ENCODE measurements around the gene HYAL1. TPM values are rescaled to one million over a fixed set of nuclear protein-coding genes. Genes with fewer than 3 reads are reported as not detected.

Gene HYAL1
- 10 to 100 TPM in 1 of 4 donors, 1 to 10 TPM in 3; 1.8 to 13.8 (median 3.8) TPM for total RNA-seq

- Histone ChIP-seq H3K9me3 (no peaks in the 10 kb centered on the region), H3K27me3 (no peaks in the 10 kb centered on the region), H3K4me3 (peak within 1 kb of the TSS in 1 of 4 donors; percentile 13), H3K4me1 (peaks cover 12 to 32% (median 30%) of the 10 kb centered on the region in 4 donors), H3K27ac (peak within 1 kb of the TSS; percentile 48 to 73 (median 58)), H3K36me3 (no peaks in the 10 kb centered on the region)
- intact Hi-C loops (cut with DNase I; ENCODE audit: low total_unique reads), result no loop called here
- WGBS, 2 donors (ENCODE audit: low coverage in 1 of 2), result 58 to 70% methylated on average over 2 to 13 of the region's 14 CpGs
- TF ChIP-seq POLR2AphosphoS5 (IDR thresholded peaks at IDR 0.05), result no peak
- TF ChIP-seq, protein P1, sequence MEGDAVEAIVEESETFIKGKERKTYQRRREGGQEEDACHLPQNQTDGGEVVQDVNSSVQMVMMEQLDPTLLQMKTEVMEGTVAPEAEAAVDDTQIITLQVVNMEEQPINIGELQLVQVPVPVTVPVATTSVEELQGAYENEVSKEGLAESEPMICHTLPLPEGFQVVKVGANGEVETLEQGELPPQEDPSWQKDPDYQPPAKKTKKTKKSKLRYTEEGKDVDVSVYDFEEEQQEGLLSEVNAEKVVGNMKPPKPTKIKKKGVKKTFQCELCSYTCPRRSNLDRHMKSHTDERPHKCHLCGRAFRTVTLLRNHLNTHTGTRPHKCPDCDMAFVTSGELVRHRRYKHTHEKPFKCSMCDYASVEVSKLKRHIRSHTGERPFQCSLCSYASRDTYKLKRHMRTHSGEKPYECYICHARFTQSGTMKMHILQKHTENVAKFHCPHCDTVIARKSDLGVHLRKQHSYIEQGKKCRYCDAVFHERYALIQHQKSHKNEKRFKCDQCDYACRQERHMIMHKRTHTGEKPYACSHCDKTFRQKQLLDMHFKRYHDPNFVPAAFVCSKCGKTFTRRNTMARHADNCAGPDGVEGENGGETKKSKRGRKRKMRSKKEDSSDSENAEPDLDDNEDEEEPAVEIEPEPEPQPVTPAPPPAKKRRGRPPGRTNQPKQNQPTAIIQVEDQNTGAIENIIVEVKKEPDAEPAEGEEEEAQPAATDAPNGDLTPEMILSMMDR (IDR thresholded peaks at IDR 0.05), result peak in 1 of 5 experiments; percentile 12
- TF ChIP-seq POLR2A (IDR thresholded peaks at IDR 0.05), result no peak
- TF ChIP-seq EP300 (IDR thresholded peaks at IDR 0.05; ENCODE audit: low read depth), result no peak
- in situ Hi-C loops (cut with MboI; ENCODE audit: low pct_ligation_motif_present in 1 of 4, low pct_unique_long_range_greater_than_20kb in 1 of 4, low sequenced_read_pairs in 3 of 4), result no loop called here
- DNase-seq, result no peak
Observed at GRCh38 chr3:50303013-50303815, at the start of gene HYAL1. TSS of gene HYAL1 (minus strand) at chr3:50303574. CDS start at chr3:50302956, 618 bp downstream.

GRCh38 chr3:50352781-50353180 lies 49.4 kb upstream of the HYAL1 start:
- Histone ChIP-seq H3K27ac (peak overlapping the region in 2 of 4 donors; percentile 37 to 39), H3K9me3 (no peaks in the 10 kb centered on the region), H3K27me3 (no peaks in the 10 kb centered on the region), H3K4me3 (no peak overlapping the region), H3K36me3 (peaks cover 0 to 15% (median 6%) of the 10 kb centered on the region in 4 donors), H3K4me1 (peaks cover 40 to 51% (median 46%) of the 10 kb centered on the region in 4 donors)
- DNase-seq, result no peak
- WGBS, 2 donors (ENCODE audit: low coverage in 1 of 2), result 22 to 25% methylated on average over 2 of the region's 2 CpGs
- in situ Hi-C loops (cut with MboI; ENCODE audit: low pct_ligation_motif_present in 1 of 4, low pct_unique_long_range_greater_than_20kb in 1 of 4, low sequenced_read_pairs in 3 of 4), result loop anchor here in 1 of 4 donors (25.0 kb wide), 1 partner anchor 210 kb away; the partner anchor contains the start of genes C3orf18 and HEMK1
- TF ChIP-seq POLR2A (IDR thresholded peaks at IDR 0.05), result no peak
- TF ChIP-seq, protein P1 (IDR thresholded peaks at IDR 0.05), result peak in 1 of 5 experiments; percentile 8
- intact Hi-C loops (cut with DNase I; ENCODE audit: low total_unique reads), result no loop called here

- no peak for DNase-seq
- H3K4me1 ChIP-seq, result peaks cover 26 to 39% (median 31%) of the 10 kb centered on the region in 4 donors
- TF ChIP-seq EP300 (IDR thresholded peaks at IDR 0.05; ENCODE audit: low read depth) (no peak), POLR2A (IDR thresholded peaks at IDR 0.05) (no peak), POLR2AphosphoS5 (IDR thresholded peaks at IDR 0.05) (no peak)
- TF ChIP-seq, protein P1 (IDR thresholded peaks at IDR 0.05), result no peak
- H3K36me3 ChIP-seq, result peaks cover 0 to 15% (median 6%) of the 10 kb centered on the region in 4 donors
- in situ Hi-C loops (cut with MboI; ENCODE audit: low pct_ligation_motif_present in 1 of 4, low pct_unique_long_range_greater_than_20kb in 1 of 4, low sequenced_read_pairs in 3 of 4) (loop anchor here in 1 of 4 donors (25.0 kb wide), 1 partner anchor 211 kb away; the partner anchor contains the start of genes C3orf18 and HEMK1), intact Hi-C loops (cut with DNase I; ENCODE audit: low total_unique reads) (no loop called here)
- peak overlapping the region; percentile 86 to 95 (median 92) for H3K27ac ChIP-seq
- 63% methylated on average over 11 of the region's 11 CpGs; no CpG with 5 or more reads in 1 of the 2 donors for WGBS, 2 donors (ENCODE audit: low coverage in 1 of 2)
- H3K4me3 ChIP-seq, result peak overlapping the region; percentile 51 to 73 (median 66)
- no peaks in the 10 kb centered on the region for H3K9me3 ChIP-seq
- H3K27me3 ChIP-seq, result no peaks in the 10 kb centered on the region
Observed at GRCh38 chr3:50351323-50351697, 47.9 kb upstream of the HYAL1 start.

Measured in transverse colon (tissue), 4 donors.